IMR-90 (cell line): ENCODE measurements around the gene ADAMTS12. TPM values are rescaled to one million over a fixed set of nuclear protein-coding genes. Genes with fewer than 3 reads are reported as not detected.

Source experiments
- ATAC-seq: fragments of 200-7000 bp; cut with Tn5 transposase; 2 replicates; pipeline ENCODE4 v1.9.1; 2020; ENCODE audit warnings: low read depth, mild to moderate bottlenecking, moderate library complexity
- BruUV-seq: library from RNA; stranded (reverse); fragments of 400-500 nt; replicated peaks from 2 replicates; lab custom pipeline; 2021; lab: Mats Ljungman, UMichigan
- CTCF ChIA-PET: fragments of 300-600 bp; formaldehyde crosslinking; extraction: SDS; loops from one replicate; lab custom pipeline; 2021; ENCODE audit warnings: antibody characterized with exemption; lab: Yijun Ruan, JAX
- POLR2A ChIA-PET: fragments of 300-600 bp; sonication (Branson Sonifier 250); formaldehyde crosslinking; loops from one replicate; lab custom pipeline; 2022; ENCODE audit warnings: antibody characterized with exemption; ENCODE audit not compliant: unreplicated experiment; lab: Charles Lee
- DNase-seq: peaks from one replicate; pipeline ENCODE4 v3.0.0; 2013
- H2AFZ ChIP-seq: replicated peaks from 2 replicates; pipeline ENCODE3; 2013; ENCODE audit warnings: low read length, mild to moderate bottlenecking; ENCODE audit not compliant: poor library complexity
- H2AK5ac ChIP-seq: 2 replicates; pipeline ENCODE4 v1.6.1; 2013; ENCODE audit warnings: low read depth, low read length, inconsistent platforms
- H2AK9ac ChIP-seq: replicated peaks from 2 replicates; pipeline ENCODE3; 2013; ENCODE audit warnings: mild to moderate bottlenecking, low read depth, low read length, moderate library complexity; ENCODE audit not compliant: poor library complexity
- H2BK120ac ChIP-seq: 2 replicates; pipeline ENCODE4 v1.6.1; 2013; ENCODE audit warnings: low read depth, low read length, inconsistent platforms
- H2BK15ac ChIP-seq: 3 replicates; pipeline ENCODE4 v1.6.1; 2013; ENCODE audit warnings: low read depth, low read length, inconsistent platforms
- H2BK20ac ChIP-seq: 2 replicates; pipeline ENCODE4 v1.6.1; 2013; ENCODE audit warnings: low read depth, mild to moderate bottlenecking, inconsistent platforms, low read length, moderate library complexity
- H2BK5ac ChIP-seq: 2 replicates; pipeline ENCODE4 v1.6.1; 2013; ENCODE audit warnings: mild to moderate bottlenecking, low read depth, low read length, inconsistent platforms; ENCODE audit not compliant: poor library complexity, severe bottlenecking
- H3K14ac ChIP-seq: replicated peaks from 2 replicates; pipeline ENCODE4 v1.6.1; 2013; ENCODE audit warnings: low read depth, low read length, inconsistent platforms
- H3K18ac ChIP-seq: 2 replicates; pipeline ENCODE4 v1.6.1; 2013; ENCODE audit warnings: low read depth, low read length, control low read depth
- H3K23ac ChIP-seq: 2 replicates; pipeline ENCODE4 v1.6.1; 2013; ENCODE audit warnings: low read depth, low read length, inconsistent platforms
- H3K27ac ChIP-seq: 2 replicates; pipeline ENCODE4 v1.5.1; 2013; ENCODE audit warnings: mild to moderate bottlenecking, control low read depth, low read length; ENCODE audit not compliant: insufficient read depth
- H3K27me3 ChIP-seq: 2 replicates; pipeline ENCODE4 v1.6.1; 2013; ENCODE audit warnings: low read length; ENCODE audit not compliant: control insufficient read depth, insufficient read depth
- H3K36me3 ChIP-seq: 2 replicates; pipeline ENCODE4 v1.6.1; 2013; ENCODE audit warnings: low read length, mixed read lengths; ENCODE audit not compliant: control insufficient read depth, insufficient read depth
- H3K4ac ChIP-seq: 2 replicates; pipeline ENCODE4 v1.6.1; 2013; ENCODE audit warnings: low read depth, low read length, inconsistent platforms
- H3K4me1 ChIP-seq: 2 replicates; pipeline ENCODE4 v1.6.1; 2013; ENCODE audit warnings: low read length, mixed read lengths; ENCODE audit not compliant: control insufficient read depth, insufficient read depth
- H3K4me2 ChIP-seq: 2 replicates; pipeline ENCODE4 v1.6.1; 2013; ENCODE audit warnings: low read depth, mild to moderate bottlenecking, control low read depth, low read length, moderate library complexity
- H3K4me3 ChIP-seq: 2 replicates; pipeline ENCODE4 v1.5.1; 2013; ENCODE audit warnings: low read depth, mild to moderate bottlenecking, control low read depth, low read length, moderate library complexity; ENCODE audit not compliant: insufficient read depth
- H3K56ac ChIP-seq: 2 replicates; pipeline ENCODE4 v1.6.1; 2013; ENCODE audit warnings: low read length, inconsistent platforms; ENCODE audit not compliant: insufficient read depth; ENCODE audit errors: extremely low read depth
- H3K79me1 ChIP-seq, 2 experiments: 2 replicates each; pipeline ENCODE4 v1.6.1; 2013; ENCODE audit warnings: low read length in 2 of 2, inconsistent platforms in 1 of 2, low read depth in 1 of 2
- H3K9ac ChIP-seq: 2 replicates; pipeline ENCODE4 v1.6.1; 2013; ENCODE audit warnings: low read depth, low read length, control low read depth
- H3K9me1 ChIP-seq: 2 replicates; pipeline ENCODE4 v1.6.1; 2013; ENCODE audit warnings: low read length, inconsistent platforms; ENCODE audit not compliant: insufficient read depth
- H3K9me3 ChIP-seq: 2 replicates; pipeline ENCODE4 v1.6.1; 2013; ENCODE audit warnings: low read length; ENCODE audit not compliant: control insufficient read depth, insufficient read depth
- H4K20me1 ChIP-seq: 2 replicates; pipeline ENCODE4 v1.6.1; 2013; ENCODE audit warnings: low read length, inconsistent platforms; ENCODE audit not compliant: insufficient read depth
- H4K5ac ChIP-seq: 2 replicates; pipeline ENCODE4 v1.6.1; 2013; ENCODE audit warnings: mild to moderate bottlenecking, low read depth, low read length, control low read depth
- H4K8ac ChIP-seq, 2 experiments: 2 replicates each; pipeline ENCODE4 v1.6.1; 2013; ENCODE audit warnings: low read depth in 2 of 2, low read length in 2 of 2, control low read depth in 1 of 2, inconsistent platforms in 1 of 2
- H4K91ac ChIP-seq: 2 replicates; pipeline ENCODE4 v1.6.1; 2013; ENCODE audit warnings: low read depth, low read length, inconsistent platforms; ENCODE audit not compliant: insufficient read depth
- POLR2A ChIP-seq: IDR thresholded peaks from 2 replicates; pipeline ENCODE4 v1.6.1; 2012; ENCODE audit warnings: mild to moderate bottlenecking, low read depth, low read length
- SMC3 ChIP-seq: fragments of 150-350 bp; IDR thresholded peaks from 2 replicates; pipeline ENCODE4 v1.6.1; 2016; ENCODE audit warnings: low read depth, mild to moderate bottlenecking, antibody characterized with exemption, low read length, moderate library complexity
- WGBS, 2 experiments: methylation state at CpG; one replicate each; pipeline versions ENCODE4 v1.1.5 to v1.1.7; 2013; ENCODE audit warnings: missing lambda C conversion rate in 2 of 2; ENCODE audit not compliant: insufficient read length in 1 of 2; ENCODE audit errors: extremely low coverage in 2 of 2; 5-methylcytosine and 5-hydroxymethylcytosine counted together
- dilution Hi-C: fragments of 300-500 bp; cut with HindIII; formaldehyde crosslinking; loops from one replicate; pipeline ENCODE4 v1.14.3; 2018; ENCODE audit warnings: low sequenced_read_pairs; ENCODE audit not compliant: unreplicated experiment
- in situ Hi-C: fragments of 300-500 bp; cut with MboI; formaldehyde crosslinking; loops from 3 replicates; pipeline ENCODE4 v1.14.3; 2019; ENCODE audit warnings: low sequenced_read_pairs, inconsistent platforms, mixed read lengths
- intact Hi-C: fragments of 100-400 bp; cut with micrococcal nuclease; formaldehyde crosslinking; loops from 2 replicates; pipeline ENCODE4 v1.10.0; 2022
- polyA plus RNA-seq, 3 experiments: library from polyadenylated mRNA; depleted of rRNA; stranded (reverse); fragments of >200 nt; gene quantifications; 2 replicates each; pipeline ENCODE4 v1.2.3, GENCODE V29; 2012; ENCODE audit warnings: low replicate concordance in 1 of 3
- total RNA-seq: library from RNA; depleted of rRNA; stranded (reverse); fragments of >200 nt; gene quantifications from 2 replicates; pipeline ENCODE4 v1.2.3, GENCODE V29; 2012
- TF ChIP-seq, protein P1 (sequence below): fragments of 150-350 bp; IDR thresholded peaks from 2 replicates; pipeline ENCODE4 v1.6.1; 2016; ENCODE audit warnings: low read depth, mild to moderate bottlenecking, low read length, moderate library complexity, borderline replicate concordance

ADAMTS12 gene
- total and polyA plus RNA-seq, 2 of the 4 experiments (the other 2 are of a cell fraction): 27.3 to 51.3 TPM

DNA sequence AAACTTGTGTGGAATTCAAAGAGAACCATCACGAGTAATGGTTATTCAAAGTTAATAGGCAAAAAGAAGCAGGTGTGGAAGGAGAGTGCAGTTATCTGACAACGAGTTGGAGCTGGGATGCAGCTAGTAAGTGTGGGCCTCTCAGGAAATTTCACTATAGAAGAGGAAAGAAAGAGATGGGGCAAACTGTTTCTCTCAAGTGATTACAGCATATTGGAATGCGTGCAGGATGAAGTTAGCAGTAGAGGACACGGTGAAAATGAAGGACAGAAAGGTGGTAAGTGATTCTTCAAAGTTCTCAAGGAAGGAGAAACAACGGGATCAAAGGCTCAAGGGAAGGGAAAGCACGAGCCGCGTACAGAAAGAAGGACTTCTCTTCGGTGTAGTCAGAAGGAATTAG, 84.0 kb downstream of the ADAMTS12 start:
- ATAC-seq (no peak), DNase-seq (peak; percentile 22)
- BruUV-seq: no TSS peak
- in situ Hi-C loops: no loop called here
- Histone ChIP-seq H3K9me3 (no peaks in the 10 kb centered on the region), H3K23ac (peak overlapping the region; percentile 73), H3K79me1 (peaks cover 8 to 65% of the 10 kb centered on the region in 2 experiments; a peak in 3 of 4 replicates), H2BK5ac (peak overlapping the region; percentile 97), H3K4me1 (peaks cover 21% of the 10 kb centered on the region), H3K14ac (peak overlapping the region; percentile 80), H3K4me2 (peak overlapping the region; percentile 52; the same call in 1 of the 2 replicates), H3K27ac (peak overlapping the region; percentile 73), H2BK20ac (peak overlapping the region; percentile 89), H2BK15ac (peak overlapping the region; percentile 96), H3K4me3 (no peak overlapping the region), H3K27me3 (no peaks in the 10 kb centered on the region), H3K36me3 (no peaks in the 10 kb centered on the region; the same call in 1 of the 2 replicates), H2AK5ac (peak overlapping the region; percentile 88), H3K9me1 (peaks cover 21% of the 10 kb centered on the region; the same call in 1 of the 2 replicates), H2AFZ (no peak overlapping the region), H3K4ac (peak overlapping the region; percentile 85), H2AK9ac (no peak overlapping the region), H4K91ac (peak overlapping the region; percentile 81), H4K8ac (peak overlapping the region; percentile 82 to 86), H3K56ac (peak overlapping the region; percentile 13; the same call in 1 of the 2 replicates), H4K20me1 (no peaks in the 10 kb centered on the region), H3K9ac (no peak overlapping the region), H4K5ac (peak overlapping the region; percentile 89; the same call in 1 of the 2 replicates), H3K18ac (peak overlapping the region; percentile 95; the same call in 1 of the 2 replicates), H2BK120ac (peak overlapping the region; percentile 92)
- intact Hi-C loops: loop anchor here (5.0 kb wide), 1 partner anchor 125 kb away; no protein-coding TSS in a partner anchor
- WGBS, 2 experiments: 82% methylated on average over 6 of the region's 9 CpGs; no CpG with 5 or more reads in 1 of the 2 experiments
- dilution Hi-C loops: no loop called here
- ChIA-PET POLR2A (no interaction called here), CTCF (no interaction called here)
- TF ChIP-seq SMC3 (no peak), POLR2A (no peak)
- TF ChIP-seq, protein P1, sequence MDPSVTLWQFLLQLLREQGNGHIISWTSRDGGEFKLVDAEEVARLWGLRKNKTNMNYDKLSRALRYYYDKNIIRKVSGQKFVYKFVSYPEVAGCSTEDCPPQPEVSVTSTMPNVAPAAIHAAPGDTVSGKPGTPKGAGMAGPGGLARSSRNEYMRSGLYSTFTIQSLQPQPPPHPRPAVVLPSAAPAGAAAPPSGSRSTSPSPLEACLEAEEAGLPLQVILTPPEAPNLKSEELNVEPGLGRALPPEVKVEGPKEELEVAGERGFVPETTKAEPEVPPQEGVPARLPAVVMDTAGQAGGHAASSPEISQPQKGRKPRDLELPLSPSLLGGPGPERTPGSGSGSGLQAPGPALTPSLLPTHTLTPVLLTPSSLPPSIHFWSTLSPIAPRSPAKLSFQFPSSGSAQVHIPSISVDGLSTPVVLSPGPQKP: no peak
